HG03432 (cell line): ENCODE results near the gene CERS5.

Experiments
- ATAC-seq: cut with Tn5 transposase; IDR thresholded peaks from one replicate; pipeline ENCODE4 v1.9.1; 2021; ENCODE audit warnings: mild to moderate bottlenecking, moderate library complexity; ENCODE audit not compliant: unreplicated experiment

Gene CERS5

DNA sequence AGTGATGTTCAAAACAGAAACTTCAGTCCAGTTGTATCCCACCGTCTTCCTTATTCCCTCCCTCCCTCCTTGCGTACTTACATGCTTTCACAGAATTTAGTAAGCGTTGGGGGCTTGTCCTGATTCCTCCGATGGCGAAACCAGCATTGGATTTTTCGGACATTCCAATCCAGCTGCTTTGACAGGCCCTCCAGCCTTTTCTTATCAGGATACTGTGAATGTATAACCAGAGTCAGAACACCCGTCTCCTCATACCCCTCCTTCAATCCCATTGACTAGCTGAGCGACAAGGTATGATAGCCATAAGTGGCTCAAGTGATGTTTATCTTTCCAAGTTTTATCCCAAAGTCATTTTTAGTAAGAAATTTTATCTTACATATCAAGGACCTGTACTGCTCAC, 24.2 kb downstream of the CERS5 start:
- no peak for ATAC-seq

DNA sequence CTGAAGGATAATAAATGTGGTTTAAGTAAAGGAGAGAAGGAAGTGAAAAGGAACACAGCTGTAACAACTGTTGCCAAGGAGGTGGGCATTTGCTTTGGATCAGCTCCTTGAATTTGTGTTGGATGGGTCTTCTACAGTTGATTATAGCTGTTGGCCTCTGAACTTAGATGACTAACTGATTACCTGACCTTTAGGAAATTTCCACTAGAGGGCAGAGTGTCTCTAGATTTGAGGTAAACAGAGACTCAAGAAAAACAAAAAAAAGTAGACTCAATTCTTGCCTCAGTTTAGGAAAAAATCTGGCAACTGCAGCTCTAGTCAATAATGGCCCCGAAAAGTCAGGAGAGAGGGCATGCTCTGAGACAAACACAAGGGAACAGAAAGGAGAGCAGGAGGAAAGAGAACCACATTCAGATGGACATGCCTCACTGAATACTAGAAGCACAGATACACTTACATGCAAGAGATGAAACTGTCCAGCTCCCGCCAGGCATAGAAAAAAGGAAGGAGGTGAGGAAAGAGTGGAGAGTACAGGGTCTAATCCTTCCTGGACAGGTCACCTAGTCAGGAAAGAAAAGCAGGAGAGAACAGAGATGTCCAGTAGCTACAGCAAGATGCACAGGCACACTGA, 34.5 kb downstream of the CERS5 start:
- ATAC-seq: no peak

DNA sequence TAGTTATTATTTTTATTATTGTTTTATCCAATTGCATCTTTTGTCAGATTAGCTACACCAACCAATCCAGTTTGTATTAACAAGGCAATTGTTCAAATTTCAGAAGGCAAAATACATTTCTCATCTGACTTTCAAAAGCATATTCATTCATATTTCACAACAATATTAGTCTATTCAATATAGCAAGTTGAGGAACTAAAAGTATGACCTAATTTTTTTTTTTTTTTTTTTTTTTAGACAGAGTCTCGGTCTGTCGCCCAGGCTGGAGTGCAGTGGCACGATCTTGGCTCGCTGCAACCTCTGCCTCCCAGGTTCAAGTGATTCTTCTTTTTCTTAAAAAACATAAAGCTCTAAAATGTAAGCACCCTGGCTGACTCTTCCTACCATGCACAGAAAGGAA, 37.9 kb downstream of the CERS5 start:
- ATAC-seq: no peak

- ATAC-seq: no peak
Measured at GRCh38 chr12:50127546-50127945, 39.6 kb downstream of the CERS5 start.

GRCh38 chr12:50123203-50123602, 44.0 kb downstream of the CERS5 start:
- ATAC-seq: no peak

GRCh38 chr12:50121641-50122040, 45.5 kb downstream of the CERS5 start:
- ATAC-seq: no peak

DNA sequence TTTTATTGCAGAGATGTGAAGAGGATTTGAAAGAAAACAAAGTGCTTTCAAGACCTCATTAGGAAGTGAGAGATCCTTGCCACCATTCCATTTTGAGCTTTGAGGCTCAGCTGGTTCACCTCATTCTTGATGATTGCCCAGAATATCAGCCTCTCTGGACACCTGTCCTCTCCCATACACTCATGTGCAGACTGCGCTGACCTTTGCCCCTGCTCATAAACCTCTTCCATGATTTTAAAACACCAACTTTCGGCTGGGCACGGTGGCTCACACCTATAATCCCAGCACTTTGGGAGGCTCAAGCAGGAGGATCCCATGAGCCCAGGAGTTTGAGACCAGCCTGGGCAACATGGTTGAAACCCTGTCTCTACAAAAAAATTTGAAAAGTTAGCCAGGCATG, 46.2 kb downstream of the CERS5 start:
- ATAC-seq: no peak

DNA sequence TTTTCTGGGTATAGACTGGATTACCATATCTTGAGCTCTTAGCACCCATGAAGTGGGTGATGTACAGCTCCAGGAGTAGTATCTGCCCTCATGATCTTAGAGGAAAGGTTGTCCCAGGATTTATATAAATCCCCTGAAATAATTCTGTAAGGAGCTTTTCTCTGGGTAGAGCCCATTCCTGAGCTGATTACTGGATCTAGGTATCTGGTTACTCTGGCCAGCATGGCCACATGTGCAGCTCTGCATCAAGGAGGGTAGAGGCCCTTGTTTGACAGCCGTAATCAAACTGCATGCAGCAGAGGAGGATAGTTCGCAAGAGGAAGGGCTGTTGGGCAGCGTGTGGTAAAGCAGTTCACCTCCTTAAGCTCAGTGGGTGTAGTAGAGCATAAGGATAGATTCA, 46.6 kb downstream of the CERS5 start:
- ATAC-seq: no peak

DNA sequence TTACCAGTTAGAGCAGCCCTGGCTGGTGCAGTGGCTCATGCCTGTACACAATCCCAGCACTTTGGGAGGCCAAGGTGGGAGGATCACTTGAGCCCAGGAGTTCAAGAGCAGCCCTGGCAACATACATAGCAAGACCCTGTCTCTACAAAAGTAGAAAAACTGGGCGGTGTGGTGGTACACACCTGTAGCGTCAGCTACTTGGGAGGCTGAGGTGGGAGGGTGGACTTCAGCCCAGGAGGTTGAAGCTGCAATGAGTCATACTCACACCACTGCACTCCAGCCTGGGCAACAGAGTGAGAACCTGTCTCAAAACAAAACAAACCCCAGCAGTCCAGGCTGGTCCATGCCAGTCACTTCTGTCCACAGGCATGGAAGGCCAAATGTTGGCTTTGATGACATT, 47.8 kb downstream of the CERS5 start:
- no peak for ATAC-seq

DNA sequence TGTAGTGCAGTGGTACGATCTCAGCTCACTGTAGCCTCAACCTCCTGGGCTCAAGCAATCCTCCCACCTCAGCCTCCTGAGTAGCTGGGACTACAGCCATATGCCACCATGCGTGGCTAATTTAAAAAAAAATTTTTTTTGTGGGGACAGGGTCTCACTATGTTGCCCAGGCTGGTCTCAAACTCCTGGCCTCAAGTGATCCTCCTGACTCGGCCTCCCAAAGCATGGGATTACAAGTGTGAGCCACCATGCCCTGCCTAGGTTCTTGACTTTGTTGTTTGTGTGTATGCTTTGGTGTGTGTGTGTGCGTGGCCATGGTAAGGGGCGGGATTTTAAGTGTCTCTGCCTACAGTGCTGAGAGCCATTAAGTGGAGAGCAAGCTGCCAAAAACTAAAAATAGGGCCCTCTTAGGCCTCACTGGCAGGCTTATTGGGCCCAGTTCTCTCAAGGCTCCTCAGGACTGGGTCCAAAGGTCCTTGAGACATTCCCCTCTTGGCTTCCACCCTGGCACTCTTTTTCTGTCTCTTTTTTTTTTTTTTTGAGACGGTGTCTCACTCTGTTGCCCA, 50.0 kb downstream of the CERS5 start:
- no peak for ATAC-seq

DNA sequence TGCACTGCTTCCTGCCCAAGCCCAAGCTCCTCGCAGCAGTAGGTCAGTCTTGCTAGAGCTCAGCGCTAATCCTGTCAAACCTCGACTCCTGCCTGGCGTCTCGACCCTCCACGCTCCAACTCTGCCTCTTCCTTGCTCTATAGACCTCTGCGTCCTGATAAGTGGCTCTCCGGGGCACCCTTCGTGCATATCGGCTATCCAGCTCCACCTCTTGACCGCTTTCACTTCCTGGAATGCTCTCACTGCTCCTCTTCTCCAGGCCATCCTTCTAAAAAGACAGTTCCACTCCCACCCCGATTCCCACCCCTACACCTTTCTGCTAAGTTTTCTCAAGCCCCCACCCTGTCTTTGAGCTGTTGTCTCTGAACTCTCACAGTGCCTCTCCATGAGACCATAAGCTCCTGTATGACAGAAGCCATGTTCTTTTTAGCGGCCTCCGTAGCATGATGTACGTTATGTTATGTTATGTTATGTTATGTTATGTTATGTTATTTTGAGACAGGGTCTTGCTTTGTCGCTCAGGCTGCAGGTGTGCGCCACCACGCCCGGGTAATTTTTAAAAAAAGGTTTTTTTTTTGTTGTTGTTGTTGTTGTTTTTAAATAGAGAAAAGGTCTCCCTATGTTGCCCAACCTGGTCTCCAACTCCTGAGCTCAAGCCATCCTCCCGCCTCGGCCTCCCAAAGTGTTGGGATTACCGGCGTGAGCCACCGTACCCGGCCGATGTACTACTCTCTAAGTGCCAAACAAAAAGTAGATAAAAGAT, 54.5 kb downstream of the CERS5 start:
- ATAC-seq: peak; percentile 0

- ATAC-seq: peak; percentile 81
Measured at GRCh38 chr12:50111693-50112455, 55.3 kb downstream of the CERS5 start, which contains the start of gene COX14. Gene COX14, plus strand, starts transcription at chr12:50112236. Its CDS starts 7,808 bp downstream, at chr12:50120044.

GRCh38 chr12:50111395-50111692, 55.8 kb downstream of the CERS5 start:
- ATAC-seq: peak; percentile 3

GRCh38 chr12:50110762-50111351, 56.3 kb downstream of the CERS5 start:
- ATAC-seq: no peak

- no peak for ATAC-seq
Measured at GRCh38 chr12:50110127-50110761, 56.9 kb downstream of the CERS5 start.

DNA sequence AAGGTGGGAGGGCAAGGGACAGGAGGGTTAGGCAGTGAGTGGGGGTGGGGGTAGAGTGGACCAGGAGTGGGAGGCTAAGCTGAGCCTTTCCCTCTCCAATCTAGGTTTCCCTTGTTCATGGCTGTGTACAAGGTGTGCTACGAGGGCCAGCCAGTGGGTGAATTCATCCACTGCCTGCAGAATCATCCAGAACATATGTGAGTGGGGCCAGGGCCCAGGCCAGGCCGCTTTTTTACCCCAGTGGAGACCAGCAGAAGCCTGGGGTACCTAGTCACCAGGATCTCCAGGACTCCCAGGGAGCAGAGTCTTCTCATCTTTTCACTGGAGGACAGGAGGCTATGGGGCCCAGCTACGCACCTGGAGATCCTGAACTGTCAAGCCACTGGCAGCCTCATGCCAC, 57.9 kb downstream of the CERS5 start:
- ATAC-seq: no peak

DNA sequence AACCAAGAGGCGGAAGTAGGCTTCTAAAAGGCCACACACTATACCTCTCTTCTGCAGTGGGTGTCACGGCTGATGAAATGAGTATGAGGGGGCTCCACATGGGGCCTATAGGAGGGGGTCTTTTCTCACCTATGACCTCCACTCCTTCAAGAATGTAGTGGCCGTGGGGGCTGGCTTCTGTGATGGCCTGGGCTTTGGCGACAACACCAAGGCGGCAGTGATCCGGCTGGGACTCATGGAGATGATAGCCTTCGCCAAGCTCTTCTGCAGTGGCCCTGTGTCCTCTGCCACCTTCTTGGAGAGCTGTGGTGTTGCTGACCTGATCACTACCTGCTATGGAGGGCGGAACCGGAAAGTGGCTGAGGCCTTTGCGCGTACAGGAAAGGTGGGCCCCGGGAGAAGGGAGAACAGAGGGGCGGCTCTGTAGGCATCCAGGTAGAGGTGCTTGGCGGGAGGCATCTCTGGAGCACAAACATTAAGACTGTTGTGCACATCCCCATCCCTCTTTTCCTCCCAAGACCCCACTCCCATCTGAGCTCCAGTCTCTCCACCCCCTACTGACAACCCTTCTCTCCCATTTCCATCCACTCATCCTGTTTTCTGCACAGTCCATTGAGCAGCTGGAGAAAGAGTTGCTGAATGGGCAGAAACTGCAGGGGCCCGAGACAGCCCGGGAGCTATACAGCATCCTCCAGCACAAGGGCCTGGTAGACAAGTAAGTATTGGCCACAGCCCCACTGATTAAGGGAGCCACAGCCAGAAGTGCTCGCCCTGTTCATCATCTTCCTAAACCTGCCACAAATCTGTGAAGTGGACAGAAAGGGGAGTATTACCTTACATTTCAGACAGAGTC, 59.5 kb downstream of the CERS5 start:
- ATAC-seq: no peak

- no peak for ATAC-seq
Measured at GRCh38 chr12:50106907-50107306, 60.3 kb downstream of the CERS5 start.

GRCh38 chr12:50105913-50106450, 61.2 kb downstream of the CERS5 start:
- ATAC-seq: no peak
